Esophagus muscularis mucosa (tissue), 3 donors: ENCODE measurements around the gene THADA.

Experiments used
- POLR2A ChIP-seq: fragments of 450-650 bp; IDR thresholded peaks from one replicate; pipeline ENCODE4 v1.6.1; 2017; ENCODE audit warnings: antibody characterized with exemption, moderate library complexity, mild to moderate bottlenecking, low read depth
- POLR2AphosphoS5 ChIP-seq, 2 donors: sonication (generic); formaldehyde crosslinking; IDR thresholded peaks; one replicate each; pipeline ENCODE4 v1.6.1; 2017; ENCODE audit warnings: antibody characterized with exemption in 2 of 2
- TF ChIP-seq, protein P1 (sequence below), 3 experiments: fragments of 200-600 bp in 2 of 3; fragments of 450-650 bp in 1 of 3; sonication (generic) in 2 of 3; IDR thresholded peaks; one replicate each; pipeline ENCODE4 v1.5.1; 2017 to 2019; ENCODE audit warnings: antibody characterized with exemption in 3 of 3, mild to moderate bottlenecking in 2 of 3, moderate library complexity in 1 of 3

DNA sequence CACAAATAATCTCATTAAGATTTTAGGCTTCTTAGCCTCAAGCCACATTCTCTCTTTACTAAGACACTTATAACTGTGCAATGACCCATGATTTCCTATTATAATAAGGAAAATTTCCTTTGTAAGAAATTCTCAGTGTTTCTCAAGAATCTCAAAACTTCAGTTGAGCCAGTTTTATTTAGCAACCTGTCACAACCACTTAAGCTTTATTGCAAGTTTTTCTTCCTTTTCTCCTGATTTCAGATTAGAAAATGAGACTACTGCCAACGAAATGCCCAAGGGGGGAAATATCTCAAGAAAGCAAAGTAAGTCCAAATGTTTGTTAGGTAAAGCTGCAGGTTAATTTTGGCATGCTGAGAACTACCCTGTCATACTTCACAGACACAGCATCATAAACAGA is 178.5 kb downstream of the THADA start:
- TF ChIP-seq, protein P1, sequence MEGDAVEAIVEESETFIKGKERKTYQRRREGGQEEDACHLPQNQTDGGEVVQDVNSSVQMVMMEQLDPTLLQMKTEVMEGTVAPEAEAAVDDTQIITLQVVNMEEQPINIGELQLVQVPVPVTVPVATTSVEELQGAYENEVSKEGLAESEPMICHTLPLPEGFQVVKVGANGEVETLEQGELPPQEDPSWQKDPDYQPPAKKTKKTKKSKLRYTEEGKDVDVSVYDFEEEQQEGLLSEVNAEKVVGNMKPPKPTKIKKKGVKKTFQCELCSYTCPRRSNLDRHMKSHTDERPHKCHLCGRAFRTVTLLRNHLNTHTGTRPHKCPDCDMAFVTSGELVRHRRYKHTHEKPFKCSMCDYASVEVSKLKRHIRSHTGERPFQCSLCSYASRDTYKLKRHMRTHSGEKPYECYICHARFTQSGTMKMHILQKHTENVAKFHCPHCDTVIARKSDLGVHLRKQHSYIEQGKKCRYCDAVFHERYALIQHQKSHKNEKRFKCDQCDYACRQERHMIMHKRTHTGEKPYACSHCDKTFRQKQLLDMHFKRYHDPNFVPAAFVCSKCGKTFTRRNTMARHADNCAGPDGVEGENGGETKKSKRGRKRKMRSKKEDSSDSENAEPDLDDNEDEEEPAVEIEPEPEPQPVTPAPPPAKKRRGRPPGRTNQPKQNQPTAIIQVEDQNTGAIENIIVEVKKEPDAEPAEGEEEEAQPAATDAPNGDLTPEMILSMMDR (IDR thresholded peaks at IDR 0.05), result no peak
- TF ChIP-seq POLR2AphosphoS5 (IDR thresholded peaks at IDR 0.05) (no peak), POLR2A (no peak)
